Measurements from ENCODE around the gene FRYL. TPM values are rescaled to one million over a fixed set of nuclear protein-coding genes. Genes with fewer than 3 reads are reported as not detected.

FRYL gene
- total RNA-seq, 1 experiment from 2014 or later: 47.7 TPM

GRCh38 chr4:48722509-48723446 lies 57.3 kb downstream of the FRYL start:
- Histone ChIP-seq H2AFZ (ENCODE audit: low read depth, low read length, poor library complexity, severe bottlenecking) (no peak overlapping the region), H3K4me3 (replicated peaks in 1 of 2; ENCODE audit: low read depth in 1 of 2, low read length in 2 of 2) (no peak overlapping the region), H4K20me1 (ENCODE audit: insufficient read depth) (no peaks in the 10 kb centered on the region), H3K36me3 (ENCODE audit: control insufficient read depth in 1 of 2, insufficient read depth in 2 of 2, low read length in 2 of 2) (no peaks in the 10 kb centered on the region), H3K9me2 (ENCODE audit: insufficient read depth) (no peaks in the 10 kb centered on the region), H3K4me2 (ENCODE audit: low read length) (no peak overlapping the region), H3K27ac (ENCODE audit: low read depth, low read length) (no peak overlapping the region), H3K9me3 (ENCODE audit: control insufficient read depth in 1 of 2, insufficient read depth in 1 of 2, low read depth in 1 of 2, low read length in 2 of 2) (no peaks in the 10 kb centered on the region), H3K27me3 (ENCODE audit: insufficient read depth, low read length) (no peaks in the 10 kb centered on the region), H3K79me2 (ENCODE audit: insufficient read depth, low read length) (peaks cover 79% of the 10 kb centered on the region), H3K4me1 (ENCODE audit: control insufficient read depth in 1 of 2, insufficient read depth in 2 of 2, low read length in 2 of 2) (peaks cover 22 to 26% of the 10 kb centered on the region in 2 experiments), H3K9ac (ENCODE audit: low read length) (no peak overlapping the region)
- intact Hi-C loops (cut with micrococcal nuclease): no loop called here
- no peak for ATAC-seq
- ChIA-PET RAD21 (ENCODE audit: low non-redundant PET in 1 of 2, low total read pairs in 2 of 2, uncharacterized antibody in 2 of 2, unreplicated experiment in 2 of 2) (no interaction called here), CTCF (no interaction called here), POLR2A (interaction anchor here (0.8 kb wide), 1 partner anchor 11 kb away, joined by 4 read pairs; no protein-coding TSS in a partner anchor)
- DNase-seq (ENCODE audit: low read depth, low spot score): no peak
- TF ChIP-seq JUND (IDR thresholded peaks at IDR 0.05) (no peak), EGR1 (IDR thresholded peaks at IDR 0.05; ENCODE audit: low read depth) (no peak), SRF (IDR thresholded peaks at IDR 0.05; ENCODE audit: low read depth) (no peak), YY1 (IDR thresholded peaks at IDR 0.05; ENCODE audit: extremely low read depth, insufficient replicate concordance, low read depth, low read length) (no peak), EZH2 (IDR thresholded peaks at IDR 0.05) (no peak), ZFX (IDR thresholded peaks at IDR 0.05) (no peak), SIN3A (IDR thresholded peaks at IDR 0.05; ENCODE audit: low read depth) (no peak), ELF1 (IDR thresholded peaks at IDR 0.05; ENCODE audit: borderline replicate concordance, low read depth) (no peak), CBX3 (IDR thresholded peaks at IDR 0.05; ENCODE audit: low read depth) (no peak)
- BruUV-seq (replicated peaks): no TSS peak

- no peak overlapping the region for H2AFZ ChIP-seq (ENCODE audit: low read depth, low read length, poor library complexity, severe bottlenecking)
- no TSS peak for BruUV-seq (replicated peaks)
- no peak overlapping the region for H3K4me3 ChIP-seq (replicated peaks in 1 of 2; ENCODE audit: low read depth in 1 of 2, low read length in 2 of 2)
- CTCF ChIA-PET: no interaction called here
- intact Hi-C loops (cut with micrococcal nuclease): no loop called here
- TF ChIP-seq SP1 (IDR thresholded peaks at IDR 0.05; ENCODE audit: low read depth): no peak
- no peak for TF ChIP-seq CEBPB (IDR thresholded peaks at IDR 0.05; ENCODE audit: low read depth)
- TF ChIP-seq, protein P1, sequence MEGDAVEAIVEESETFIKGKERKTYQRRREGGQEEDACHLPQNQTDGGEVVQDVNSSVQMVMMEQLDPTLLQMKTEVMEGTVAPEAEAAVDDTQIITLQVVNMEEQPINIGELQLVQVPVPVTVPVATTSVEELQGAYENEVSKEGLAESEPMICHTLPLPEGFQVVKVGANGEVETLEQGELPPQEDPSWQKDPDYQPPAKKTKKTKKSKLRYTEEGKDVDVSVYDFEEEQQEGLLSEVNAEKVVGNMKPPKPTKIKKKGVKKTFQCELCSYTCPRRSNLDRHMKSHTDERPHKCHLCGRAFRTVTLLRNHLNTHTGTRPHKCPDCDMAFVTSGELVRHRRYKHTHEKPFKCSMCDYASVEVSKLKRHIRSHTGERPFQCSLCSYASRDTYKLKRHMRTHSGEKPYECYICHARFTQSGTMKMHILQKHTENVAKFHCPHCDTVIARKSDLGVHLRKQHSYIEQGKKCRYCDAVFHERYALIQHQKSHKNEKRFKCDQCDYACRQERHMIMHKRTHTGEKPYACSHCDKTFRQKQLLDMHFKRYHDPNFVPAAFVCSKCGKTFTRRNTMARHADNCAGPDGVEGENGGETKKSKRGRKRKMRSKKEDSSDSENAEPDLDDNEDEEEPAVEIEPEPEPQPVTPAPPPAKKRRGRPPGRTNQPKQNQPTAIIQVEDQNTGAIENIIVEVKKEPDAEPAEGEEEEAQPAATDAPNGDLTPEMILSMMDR (IDR thresholded peaks at IDR 0.05 in 2 of 3, conservative IDR thresholded peaks at IDR 0.05 in 1 of 3; ENCODE audit: borderline replicate concordance in 1 of 3, insufficient read depth in 1 of 3, low read depth in 2 of 3, low read length in 2 of 3): no peak
- no peak for TF ChIP-seq CBX3 (IDR thresholded peaks at IDR 0.05; ENCODE audit: low read depth)
- TF ChIP-seq EZH2phosphoT487 (IDR thresholded peaks at IDR 0.05; ENCODE audit: borderline replicate concordance): no peak
- no peak for TF ChIP-seq TCF7L2 (IDR thresholded peaks at IDR 0.05; ENCODE audit: borderline replicate concordance, extremely low read depth, insufficient read depth, insufficient read length)
- no peak for TF ChIP-seq SRF (IDR thresholded peaks at IDR 0.05; ENCODE audit: low read depth)
- no peak for TF ChIP-seq ZBTB33 (IDR thresholded peaks at IDR 0.05; ENCODE audit: extremely low read depth, insufficient replicate concordance, low read length)
- TF ChIP-seq FOSL1 (IDR thresholded peaks at IDR 0.05; ENCODE audit: low read depth): no peak
- POLR2A ChIA-PET: no interaction called here
- H3K27ac ChIP-seq (ENCODE audit: low read depth, low read length): no peak overlapping the region
- no peak overlapping the region for H3K4me2 ChIP-seq (ENCODE audit: low read length)
- peaks cover 3 to 5% of the 10 kb centered on the region in 2 experiments; a peak in 3 of 4 replicates for H3K4me1 ChIP-seq (ENCODE audit: control insufficient read depth in 1 of 2, insufficient read depth in 2 of 2, low read length in 2 of 2)
- H4K20me1 ChIP-seq (ENCODE audit: insufficient read depth): no peaks in the 10 kb centered on the region
- no peak for DNase-seq (ENCODE audit: low read depth, low spot score)
- H3K36me3 ChIP-seq (ENCODE audit: control insufficient read depth in 1 of 2, insufficient read depth in 2 of 2, low read length in 2 of 2): no peaks in the 10 kb centered on the region
- H3K9me2 ChIP-seq (ENCODE audit: insufficient read depth): no peaks in the 10 kb centered on the region
- no peak overlapping the region for H3K9ac ChIP-seq (ENCODE audit: low read length)
- RAD21 ChIA-PET (ENCODE audit: low non-redundant PET in 1 of 2, low total read pairs in 2 of 2, uncharacterized antibody in 2 of 2, unreplicated experiment in 2 of 2): no interaction called here
- peaks cover 63% of the 10 kb centered on the region for H3K79me2 ChIP-seq (ENCODE audit: insufficient read depth, low read length)
- no peaks in the 10 kb centered on the region for H3K9me3 ChIP-seq (ENCODE audit: control insufficient read depth in 1 of 2, insufficient read depth in 1 of 2, low read depth in 1 of 2, low read length in 2 of 2)
- H3K27me3 ChIP-seq (ENCODE audit: insufficient read depth, low read length): no peaks in the 10 kb centered on the region
- no peak for ATAC-seq
Measured at GRCh38 chr4:48720459-48720858, 59.6 kb downstream of the FRYL start.

All from HCT116 (cell line).